Thyroid gland (tissue), 4 donors: ENCODE results near the gene PTGR3. TPM values are rescaled to one million over a fixed set of nuclear protein-coding genes. Genes with fewer than 3 reads are reported as not detected.

Experiments
- DNase-seq, 2 donors: peaks; one replicate each; pipeline ENCODE4 v3.0.0-alpha.2; 2019
- H3K27ac ChIP-seq, 3 donors: fragments of 200-600 bp; sonication (generic); 1 replicate in 2 of 3; 2 replicates in 1 of 3; pipeline ENCODE4 v1.5.1; 2016 to 2019; ENCODE audit warnings: mild to moderate bottlenecking in 1 of 3, moderate library complexity in 1 of 3
- H3K27me3 ChIP-seq: fragments of 200-600 bp; sonication (generic); one replicate; pipeline ENCODE4 v1.5.1; 2019
- H3K36me3 ChIP-seq, 2 donors: fragments of 200-600 bp; sonication (generic); one replicate each; pipeline ENCODE4 v1.5.1; 2016 to 2019
- H3K4me1 ChIP-seq, 2 donors: fragments of 200-600 bp; sonication (generic); one replicate each; pipeline ENCODE4 v1.5.1; 2017 to 2019
- H3K4me3 ChIP-seq, 3 donors: fragments of 200-600 bp; sonication (generic); replicated peaks in 1 of 3; 1 replicate in 2 of 3; 2 replicates in 1 of 3; pipeline ENCODE4 v1.5.1; 2016; ENCODE audit warnings: mild to moderate bottlenecking in 1 of 3
- H3K9me3 ChIP-seq: fragments of 200-600 bp; sonication (generic); one replicate; pipeline ENCODE4 v1.5.1; 2017
- CTCF ChIP-seq, 6 experiments: fragments of 200-600 bp in 3 of 6; fragments of 450-650 bp in 3 of 6; sonication (generic) in 3 of 6; IDR thresholded peaks; one replicate each; pipeline ENCODE4 v1.5.1; 2016 to 2019; ENCODE audit warnings: antibody characterized with exemption in 6 of 6, mild to moderate bottlenecking in 2 of 6, inconsistent platforms in 1 of 6, moderate library complexity in 1 of 6
- POLR2A ChIP-seq, 2 donors: fragments of 450-650 bp; IDR thresholded peaks; one replicate each; pipeline ENCODE4 v1.6.1; 2017; ENCODE audit warnings: antibody characterized with exemption in 2 of 2, mild to moderate bottlenecking in 2 of 2, moderate library complexity in 1 of 2
- WGBS, 2 donors: methylation state at CpG; one replicate each; pipeline ENCODE4 v1.1.5; 2017; 5-methylcytosine and 5-hydroxymethylcytosine counted together
- intact Hi-C: fragments of 100-400 bp; cut with DNase I; formaldehyde crosslinking; loops from one replicate; pipeline ENCODE4 v1.15.1; 2023
- total RNA-seq, 4 donors: library from RNA; depleted of rRNA; stranded (reverse); fragments of >200 nt; gene quantifications; one replicate each; pipeline ENCODE4 v1.2.3, GENCODE V29; 2016

The PTGR3 gene
- total RNA-seq, 4 donors from 2014 or later = 19.3 to 62.7 (median 36.9) TPM

- H3K4me1 ChIP-seq = peaks cover 19 to 36% of the 10 kb centered on the region in 2 donors
- H3K27me3 ChIP-seq = no peaks in the 10 kb centered on the region
- intact Hi-C loops = no loop called here
- peak overlapping the region in 1 of 3 donors; percentile 0 for H3K4me3 ChIP-seq
- H3K9me3 ChIP-seq = no peaks in the 10 kb centered on the region
- WGBS, 2 donors = 63 to 72% methylated on average over 5 of the region's 5 CpGs
- H3K27ac ChIP-seq = peak overlapping the region in 2 of 3 donors; percentile 22 to 62
- TF ChIP-seq POLR2A (IDR thresholded peaks at IDR 0.05) (no peak), CTCF (IDR thresholded peaks at IDR 0.05) (no peak)
- no peak for DNase-seq
- H3K36me3 ChIP-seq = no peaks in the 10 kb centered on the region
These were observed 4.8 kb upstream of the PTGR3 start for GRCh38 chr18:75213611-75214331.

DNA sequence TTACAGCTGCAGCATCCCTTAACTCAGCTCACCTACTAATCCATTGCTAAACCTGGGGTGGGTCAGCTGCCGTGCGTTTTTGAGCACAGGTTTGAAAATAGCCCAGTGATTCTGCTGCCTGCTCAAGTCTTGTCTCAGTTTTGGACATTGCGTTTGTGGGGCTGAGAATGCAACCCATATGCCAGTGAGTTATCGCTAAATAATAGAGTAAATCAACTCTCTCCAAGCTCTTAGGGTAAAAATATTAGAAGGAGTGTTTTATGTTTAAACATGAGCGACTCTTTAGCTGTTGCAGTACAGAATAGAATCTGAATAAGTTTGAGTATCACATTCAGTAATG lies 3.8 kb upstream of the PTGR3 start:
- Histone ChIP-seq H3K4me3 (no peak overlapping the region), H3K4me1 (peaks cover 24 to 32% of the 10 kb centered on the region in 2 donors), H3K27ac (peak overlapping the region in 1 of 3 donors; percentile 62), H3K36me3 (no peaks in the 10 kb centered on the region), H3K9me3 (no peaks in the 10 kb centered on the region), H3K27me3 (no peaks in the 10 kb centered on the region)
- no peak for DNase-seq
- WGBS, 2 donors = 55 to 62% methylated on average over 5 of the region's 5 CpGs
- TF ChIP-seq POLR2A (IDR thresholded peaks at IDR 0.05) (no peak), CTCF (IDR thresholded peaks at IDR 0.05) (no peak)
- intact Hi-C loops = no loop called here

- intact Hi-C loops = no loop called here
- DNase-seq = peak; percentile 74
- peak in 1 of 2 donors; percentile 55 for TF ChIP-seq POLR2A (IDR thresholded peaks at IDR 0.05)
- TF ChIP-seq CTCF (IDR thresholded peaks at IDR 0.05) = no peak
- WGBS, 2 donors = 14 to 27% methylated on average over 6 to 13 of the region's 38 CpGs
- H3K4me1 ChIP-seq = peaks cover 28 to 32% of the 10 kb centered on the region in 2 donors
- H3K4me3 ChIP-seq = peak overlapping the region in 2 of 3 donors; percentile 27 to 66
- H3K9me3 ChIP-seq = no peaks in the 10 kb centered on the region
- no peaks in the 10 kb centered on the region for H3K36me3 ChIP-seq
- no peaks in the 10 kb centered on the region for H3K27me3 ChIP-seq
- peak overlapping the region in 2 of 3 donors; percentile 62 to 76 for H3K27ac ChIP-seq
These were observed 3.2 kb upstream of the PTGR3 start for GRCh38 chr18:75211953-75212750.

DNA sequence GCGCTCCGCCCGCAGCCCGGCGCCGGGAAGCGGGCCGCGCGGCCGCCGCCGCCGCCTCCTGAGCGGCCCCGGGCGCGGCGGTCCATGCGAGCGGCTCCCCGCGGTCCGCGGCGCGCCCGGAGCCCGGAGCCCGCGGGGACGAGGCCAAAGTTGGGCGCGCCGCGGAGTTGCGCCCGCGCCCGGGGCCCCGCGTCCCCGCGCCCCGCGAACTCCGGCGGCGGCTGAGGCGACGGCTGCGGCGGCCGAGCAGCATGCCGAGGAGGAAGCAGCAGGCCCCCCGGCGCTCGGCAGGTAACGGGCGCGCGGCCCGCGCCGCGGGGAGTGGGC lies 2.6 kb upstream of the PTGR3 start:
- TF ChIP-seq CTCF (IDR thresholded peaks at IDR 0.05) = no peak
- no peak for TF ChIP-seq POLR2A (IDR thresholded peaks at IDR 0.05)
- H3K4me1 ChIP-seq = peaks cover 32 to 34% of the 10 kb centered on the region in 2 donors
- intact Hi-C loops = no loop called here
- H3K27ac ChIP-seq = peak overlapping the region in 2 of 3 donors; percentile 62 to 76
- H3K36me3 ChIP-seq = no peaks in the 10 kb centered on the region
- peak overlapping the region in 2 of 3 donors; percentile 27 to 66 for H3K4me3 ChIP-seq
- H3K27me3 ChIP-seq = no peaks in the 10 kb centered on the region
- WGBS, 2 donors = 0% methylated on average over 3 of the region's 66 CpGs; no CpG with 5 or more reads in 1 of the 2 donors
- no peak for DNase-seq
- no peaks in the 10 kb centered on the region for H3K9me3 ChIP-seq
